DMS153 treated with DMSO at 0.1 percent for 48 hours (cell line): ENCODE data around the gene CARD14.

Experiments used
- DNase-seq: peaks from one replicate; lab custom pipeline; 2025; ENCODE audit not compliant: unreplicated experiment; lab: John Stamatoyannopoulos, UW

Gene CARD14

DNA sequence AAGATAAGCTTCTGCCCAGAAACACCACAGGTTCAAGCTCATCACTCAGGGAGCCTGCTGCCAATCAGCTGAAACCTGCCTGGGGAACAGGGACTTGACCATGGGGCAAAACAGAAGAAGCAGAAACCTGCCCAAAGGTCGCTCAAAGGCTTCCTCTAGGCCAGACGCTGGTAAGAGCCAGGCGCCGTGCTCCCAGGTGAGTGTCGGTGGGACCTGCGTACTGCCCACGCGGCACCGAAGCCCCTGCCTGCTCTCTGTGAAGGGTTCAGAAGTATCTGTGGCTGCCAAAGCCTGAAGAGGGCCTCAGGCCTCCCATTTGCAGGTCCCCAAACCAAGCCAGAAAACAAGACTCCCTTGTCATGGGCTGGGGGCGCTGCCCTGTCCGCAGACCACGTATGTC lies 39.9 kb downstream of the CARD14 start:
- DNase-seq: no peak

DNA sequence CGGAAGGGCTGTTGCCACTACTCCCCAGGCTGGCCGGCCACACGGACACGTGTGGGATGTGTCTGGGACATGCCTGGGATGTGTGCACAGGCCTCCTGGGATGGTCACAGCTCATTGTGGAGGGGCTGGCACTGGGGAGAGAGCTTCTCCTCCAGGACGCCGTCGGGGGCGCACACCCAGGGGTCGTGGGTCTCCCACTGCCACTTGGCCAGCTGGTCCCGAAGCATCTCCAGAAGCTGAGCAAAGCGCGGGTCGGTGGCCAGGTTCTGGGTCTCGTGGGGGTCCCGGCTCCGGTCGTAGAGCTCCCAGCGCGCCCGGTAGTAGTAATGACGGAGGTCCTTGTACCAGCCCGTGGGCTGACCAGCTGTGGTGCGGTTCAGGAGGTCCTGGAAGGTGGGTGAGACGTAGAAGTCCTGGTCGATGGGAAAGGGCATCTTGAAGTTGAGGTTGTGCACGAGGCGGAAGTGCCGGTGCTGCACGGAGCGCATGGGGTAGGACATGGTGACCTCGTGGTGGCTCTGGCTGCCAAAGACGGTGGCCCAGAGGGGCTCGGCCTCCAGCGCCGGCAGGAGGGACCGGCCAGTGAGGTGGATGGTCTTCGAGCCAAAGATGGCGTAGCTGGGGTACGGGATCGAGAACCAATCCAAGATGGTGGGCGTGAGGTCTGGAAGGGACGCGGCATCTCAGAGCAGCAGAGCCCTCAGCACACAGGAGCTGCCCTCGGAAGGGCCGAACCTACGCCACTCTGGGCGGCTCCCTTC lies 40.7 kb downstream of the CARD14 start:
- no peak for DNase-seq

DNA sequence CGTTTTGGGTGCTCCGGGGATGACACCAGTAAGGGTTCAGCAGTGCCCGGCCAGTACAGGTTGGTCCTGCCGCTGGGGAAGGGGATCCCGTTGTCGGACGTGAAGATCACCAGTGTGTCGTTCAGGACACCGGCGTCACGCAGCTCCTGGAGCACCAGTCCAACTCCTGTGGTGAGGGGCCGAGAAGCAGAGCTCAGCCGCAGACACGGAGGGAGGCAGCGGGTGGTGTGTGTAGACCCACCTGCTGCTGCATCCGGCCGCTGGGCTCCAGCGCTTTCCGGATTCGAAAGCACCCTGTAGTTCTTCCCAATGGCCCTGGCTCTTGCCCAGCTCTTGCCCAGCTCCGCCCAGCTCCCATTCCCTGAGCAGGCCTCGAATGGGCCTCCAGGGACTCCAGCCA lies 42.3 kb downstream of the CARD14 start:
- DNase-seq: no peak

DNA sequence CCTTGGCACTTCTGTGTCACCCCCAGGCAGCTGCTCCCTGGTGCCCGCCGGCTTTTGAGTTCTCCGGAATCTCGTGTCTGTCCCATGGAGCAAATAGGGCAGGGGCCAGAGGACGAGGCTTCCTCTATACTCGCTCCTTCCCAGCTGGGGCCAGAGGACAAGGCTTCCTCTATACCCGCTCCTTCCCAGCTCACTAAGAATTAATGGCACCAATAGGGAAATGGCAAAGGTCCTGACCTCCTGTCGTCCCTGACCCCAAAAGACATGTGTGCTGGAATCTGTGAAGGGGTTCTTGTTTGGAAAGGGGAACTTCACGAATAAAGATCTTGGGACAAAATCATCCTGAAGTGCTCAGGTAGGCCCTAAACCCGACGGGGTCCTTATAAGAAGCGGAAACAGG lies 42.7 kb downstream of the CARD14 start:
- DNase-seq: no peak

DNA sequence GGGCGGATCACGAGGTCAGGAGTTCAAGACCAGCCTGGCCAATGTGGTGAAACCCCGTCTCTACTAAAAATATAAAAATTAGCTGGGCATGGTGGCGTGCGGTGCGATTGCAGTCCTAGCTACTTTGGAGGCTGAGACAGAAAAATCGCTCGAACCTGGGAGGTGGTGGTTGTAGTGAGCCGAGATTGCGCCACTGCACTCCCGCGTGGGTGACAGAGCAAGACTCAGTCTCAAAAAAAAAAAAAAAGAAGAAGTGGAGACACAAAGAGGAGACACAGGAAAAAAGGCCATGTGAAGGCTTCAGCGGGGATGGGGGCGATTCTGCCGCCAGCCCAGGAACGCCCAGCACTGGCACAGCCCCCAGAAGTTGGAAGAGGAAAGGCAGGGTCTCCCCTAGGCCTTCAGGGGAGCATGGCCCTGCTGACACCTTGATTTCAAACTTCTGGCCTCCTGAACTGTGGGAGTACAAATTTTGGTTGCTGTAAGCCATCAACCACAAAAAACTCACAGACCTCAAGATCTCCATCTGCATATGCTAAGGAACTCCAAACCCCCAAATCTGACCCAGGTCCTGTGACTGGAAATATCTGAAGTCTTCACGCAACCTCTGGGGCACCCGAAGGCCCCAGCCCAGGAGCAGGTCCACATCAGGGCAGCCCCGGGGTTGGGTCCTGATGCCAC lies 43.3 kb downstream of the CARD14 start:
- no peak for DNase-seq

DNA sequence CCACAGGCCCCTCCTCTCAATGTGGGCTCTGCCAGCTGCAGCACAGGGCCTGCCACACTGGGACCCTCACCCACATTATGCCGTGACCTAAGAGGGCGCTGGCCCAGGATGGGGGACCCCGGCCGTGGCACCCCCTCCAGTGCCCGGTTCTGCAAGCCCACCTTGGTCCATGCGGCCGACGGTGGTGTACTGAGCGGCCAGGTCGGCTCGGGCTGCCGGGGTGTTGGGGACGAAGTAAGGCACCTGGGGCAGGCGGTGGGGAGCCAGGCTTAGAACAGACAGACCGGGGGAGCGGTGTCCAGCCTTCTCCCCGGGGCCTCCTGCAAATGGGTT lies 43.8 kb downstream of the CARD14 start:
- DNase-seq: no peak

DNA sequence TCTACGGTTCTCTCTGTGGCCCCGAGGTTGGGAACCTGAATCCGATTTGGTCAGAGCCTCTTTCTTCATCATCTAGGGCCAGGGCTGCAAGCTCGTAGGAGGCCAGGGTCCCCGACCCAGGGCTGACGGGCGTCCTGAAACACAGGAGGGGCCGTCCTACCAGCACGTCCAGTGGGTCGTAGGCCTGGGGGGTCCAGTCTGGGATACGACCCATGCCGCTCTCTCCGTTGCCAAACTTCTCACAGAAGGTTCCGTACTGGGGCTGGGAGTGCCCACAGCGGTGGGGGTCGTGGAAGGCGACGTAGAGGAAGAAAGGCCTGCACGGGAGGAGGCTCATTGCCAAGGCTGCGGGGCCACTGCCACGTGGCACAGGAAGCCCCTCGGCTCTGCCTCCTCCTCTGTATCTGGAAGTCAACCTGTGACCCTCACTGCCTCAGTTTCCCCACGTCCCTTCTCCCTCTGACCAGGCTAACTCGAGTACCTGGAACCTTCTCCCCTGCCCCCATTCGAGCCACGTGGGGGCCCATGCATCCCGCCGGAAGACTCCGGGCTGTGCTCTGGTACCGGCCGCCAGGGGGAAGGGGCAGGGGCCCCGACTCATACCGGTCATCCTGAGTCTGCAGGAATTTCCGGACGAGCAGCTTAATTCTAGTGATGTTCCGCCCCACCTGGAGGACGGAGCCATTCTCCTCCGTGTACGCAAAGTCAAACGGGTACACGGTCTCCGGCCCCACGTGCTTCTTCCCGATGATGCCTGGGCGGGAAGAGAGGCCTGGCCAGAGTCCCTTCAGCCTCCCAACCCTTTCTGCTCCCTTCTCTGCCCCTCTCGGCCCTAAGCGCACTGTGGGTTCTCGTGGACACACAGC lies 44.4 kb downstream of the CARD14 start:
- DNase-seq: no peak

DNA sequence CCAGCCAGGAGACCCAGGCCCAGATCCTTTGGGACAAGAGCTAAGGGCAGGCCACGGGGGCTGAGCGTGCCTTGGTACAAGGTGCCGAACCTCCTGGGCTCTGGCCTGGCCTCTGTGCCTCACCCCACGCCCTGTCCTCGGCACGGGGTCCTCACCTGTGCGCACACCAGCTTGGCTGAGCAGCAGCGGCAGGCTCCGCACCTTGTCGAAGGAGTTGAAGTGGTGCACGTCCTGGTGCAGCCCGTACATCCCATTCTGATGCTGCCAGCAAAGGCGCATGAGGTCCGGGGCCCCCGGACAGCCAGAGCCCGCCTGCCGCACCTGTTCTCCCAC lies 45.0 kb downstream of the CARD14 start:
- no peak for DNase-seq

DNA sequence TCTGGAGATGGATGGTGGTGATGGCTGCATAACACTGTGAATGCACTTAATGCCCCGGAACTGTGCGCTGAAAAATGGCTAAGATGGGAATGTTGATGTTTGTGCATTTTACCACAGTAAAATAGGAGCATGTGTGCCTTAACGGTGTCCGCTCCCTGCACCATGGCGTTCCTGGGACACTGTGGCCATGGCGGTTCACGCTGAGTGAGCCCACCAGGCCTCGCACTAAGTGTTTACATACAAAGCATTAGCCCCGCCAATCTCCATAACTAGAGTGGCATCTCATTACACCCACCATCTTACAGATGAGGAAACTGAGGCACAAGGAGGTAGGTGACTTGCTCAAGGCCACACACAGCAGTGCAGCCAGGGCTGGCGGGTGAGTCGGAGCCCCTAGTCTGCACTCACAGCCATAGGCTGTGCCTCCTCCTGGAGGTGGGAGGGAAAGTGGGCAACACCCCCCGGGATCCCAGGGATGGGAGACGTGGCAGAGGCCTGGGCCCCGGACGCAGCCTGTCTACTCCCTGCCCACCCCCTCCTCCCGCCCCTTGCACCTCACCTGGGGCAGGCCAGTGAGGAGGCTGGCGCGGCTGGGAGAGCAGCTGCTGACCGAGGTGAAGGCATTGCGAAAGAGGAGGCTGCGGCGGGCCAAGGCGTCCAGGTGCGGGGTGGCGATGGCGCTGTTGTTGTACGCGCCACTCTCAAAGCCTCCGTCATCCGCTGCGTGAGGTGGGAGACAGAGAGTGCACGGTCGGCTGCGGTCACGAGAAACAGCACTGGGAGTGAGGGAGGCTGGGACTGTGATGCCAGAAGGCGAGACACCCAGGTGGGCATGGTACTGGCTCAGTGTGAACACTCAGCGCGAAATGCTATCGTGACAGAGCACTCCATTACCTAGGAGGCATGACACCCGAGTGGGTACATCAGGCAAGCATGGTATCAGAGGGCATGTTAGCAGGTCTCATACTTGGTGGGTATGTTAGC lies 46.9 kb downstream of the CARD14 start:
- no peak for DNase-seq

DNA sequence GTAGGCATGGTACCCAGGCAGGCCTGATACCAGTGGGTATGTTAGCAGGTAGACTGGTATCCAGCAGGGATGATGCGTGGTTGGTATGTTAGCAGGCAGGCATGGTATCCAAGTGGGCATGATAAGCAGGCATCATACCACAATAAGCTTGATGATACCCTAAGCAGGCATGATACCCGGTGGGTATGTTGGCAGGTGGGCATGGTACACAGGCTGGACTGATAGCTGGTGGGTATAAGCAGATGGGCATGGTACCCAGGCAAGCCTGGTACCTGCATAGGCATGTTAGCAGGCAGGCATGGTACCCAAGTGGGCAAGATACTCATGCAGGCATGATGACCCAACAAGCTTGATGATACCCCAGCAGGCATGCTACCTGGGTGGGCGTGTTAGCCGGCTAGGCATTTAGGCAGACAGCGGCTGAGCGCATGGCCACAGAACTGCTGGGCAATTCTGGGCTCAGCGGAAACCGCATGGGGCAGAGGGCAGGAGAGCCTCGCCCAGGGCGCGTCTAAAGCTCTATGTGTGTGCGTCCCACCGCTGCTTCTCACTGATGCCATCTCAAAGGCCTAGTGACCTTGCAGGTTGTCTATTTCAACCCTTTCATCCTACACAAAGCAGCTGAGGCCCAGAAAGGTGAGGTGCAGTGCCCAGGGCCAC lies 48.0 kb downstream of the CARD14 start:
- no peak for DNase-seq

DNA sequence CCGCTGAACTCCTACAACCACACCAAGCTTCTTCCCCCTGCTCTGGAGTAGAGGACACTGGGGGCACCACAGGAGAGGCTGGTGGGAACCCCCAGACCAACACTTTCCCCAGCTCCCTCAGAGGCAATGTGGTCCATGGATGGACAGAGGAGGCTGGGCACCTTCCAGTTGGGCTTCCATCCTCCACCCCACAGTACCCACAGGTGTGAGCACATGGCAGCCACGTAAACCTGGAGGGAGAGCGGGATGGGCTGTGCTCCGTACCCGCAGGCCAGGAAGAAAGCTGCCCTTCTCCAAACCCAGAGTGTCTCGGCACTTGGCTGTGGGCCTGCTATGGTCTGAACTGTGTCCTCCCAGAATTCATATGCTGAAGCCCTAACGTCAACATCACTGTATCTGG lies 48.6 kb downstream of the CARD14 start:
- DNase-seq: no peak

DNA sequence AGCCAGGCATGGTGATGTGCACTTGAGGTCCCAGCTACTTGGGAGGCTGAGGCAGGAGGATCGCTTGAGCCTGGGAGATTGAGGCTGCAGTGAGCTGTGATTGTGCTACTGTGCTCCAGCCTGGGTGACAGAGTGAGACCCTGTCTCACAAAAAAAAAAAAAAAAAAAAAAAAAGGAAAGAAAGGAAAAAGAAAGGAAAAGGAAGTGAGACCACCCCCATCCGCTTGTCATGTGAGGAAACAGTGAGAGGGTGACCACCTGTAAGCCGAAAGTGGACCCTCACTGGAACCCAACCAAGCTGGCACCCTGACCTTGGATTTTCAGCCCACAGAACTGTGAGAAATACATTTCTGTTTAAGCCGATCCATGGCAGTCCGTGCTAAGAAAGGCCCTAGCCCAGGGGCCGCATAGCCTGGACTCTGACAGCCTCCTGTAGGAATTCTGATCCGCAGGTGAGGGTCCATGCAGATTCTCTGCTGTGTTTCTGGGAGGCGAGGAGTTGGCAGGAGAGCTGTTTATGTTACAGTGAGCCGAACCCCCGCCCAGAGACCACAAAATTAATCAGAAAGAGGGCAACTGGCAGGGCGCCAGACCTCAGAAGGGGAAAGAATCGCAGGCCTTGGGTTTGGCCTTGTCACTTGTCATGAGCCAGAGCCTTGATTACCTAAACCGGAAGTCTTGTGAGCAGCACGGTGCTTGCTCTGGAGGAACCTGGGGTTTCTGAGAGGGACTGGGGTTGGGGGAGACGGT lies 49.4 kb downstream of the CARD14 start:
- peak; percentile 6 for DNase-seq

DNA sequence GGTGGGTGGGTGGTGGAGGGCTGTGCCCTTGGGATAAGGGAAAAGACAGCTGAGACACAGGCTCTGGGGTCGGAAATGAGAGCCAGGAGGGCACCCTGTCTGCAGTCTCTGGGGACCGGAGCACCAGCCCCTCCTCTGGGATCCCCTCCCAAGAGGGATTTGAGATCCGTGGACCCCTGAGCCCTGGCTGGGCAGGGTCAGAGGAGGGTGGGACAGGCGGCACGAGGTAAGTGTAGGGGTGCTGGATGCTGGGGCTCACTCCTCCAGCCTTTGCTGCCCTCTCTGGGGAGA lies 49.9 kb downstream of the CARD14 start:
- DNase-seq: no peak

DNA sequence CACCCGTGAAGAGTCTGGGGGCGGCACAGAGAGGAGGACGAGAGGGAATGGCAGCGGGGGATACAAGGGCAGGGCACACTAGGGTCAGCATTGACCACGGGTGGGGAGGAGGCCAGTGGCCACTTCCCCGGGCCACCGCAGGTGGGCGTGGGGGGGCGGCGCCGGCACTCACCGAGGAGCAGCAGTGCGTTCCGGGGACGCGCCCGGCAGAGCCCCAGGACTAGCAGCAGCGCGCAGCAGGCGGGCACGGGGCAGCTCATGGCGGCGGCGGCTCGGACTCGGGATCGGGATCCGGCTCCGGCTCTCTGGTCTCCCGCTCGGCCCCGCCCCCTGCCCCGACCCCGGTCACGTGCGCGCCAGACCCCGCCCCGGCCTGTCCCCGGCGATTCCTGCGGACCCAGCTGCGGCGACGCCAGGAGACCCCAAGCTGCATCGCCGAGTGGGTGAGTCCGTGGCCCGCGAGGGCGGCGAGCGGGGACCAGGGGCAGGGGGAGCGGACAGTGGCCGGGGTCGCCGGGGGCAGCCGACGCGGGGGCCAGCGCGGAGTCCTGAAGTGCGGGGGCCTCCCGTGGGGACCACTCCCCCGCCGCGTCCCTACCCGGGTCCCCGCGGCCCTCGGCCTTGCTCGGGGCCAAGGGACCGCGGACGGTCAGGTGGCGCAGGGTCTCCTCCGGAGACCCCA lies 50.4 kb downstream of the CARD14 start, which contains the start of the genes SGSH and SLC26A11:
Gene SGSH (minus strand): TSS at position 280 of the 682 bp plus-strand sequence. CDS start 20 bp downstream, at position 260.
Gene SLC26A11 (plus strand): TSS at position 374 of the 682 bp plus-strand sequence. CDS start 1,134 bp downstream, outside the sequence.
- peak; percentile 46 for DNase-seq

DNA sequence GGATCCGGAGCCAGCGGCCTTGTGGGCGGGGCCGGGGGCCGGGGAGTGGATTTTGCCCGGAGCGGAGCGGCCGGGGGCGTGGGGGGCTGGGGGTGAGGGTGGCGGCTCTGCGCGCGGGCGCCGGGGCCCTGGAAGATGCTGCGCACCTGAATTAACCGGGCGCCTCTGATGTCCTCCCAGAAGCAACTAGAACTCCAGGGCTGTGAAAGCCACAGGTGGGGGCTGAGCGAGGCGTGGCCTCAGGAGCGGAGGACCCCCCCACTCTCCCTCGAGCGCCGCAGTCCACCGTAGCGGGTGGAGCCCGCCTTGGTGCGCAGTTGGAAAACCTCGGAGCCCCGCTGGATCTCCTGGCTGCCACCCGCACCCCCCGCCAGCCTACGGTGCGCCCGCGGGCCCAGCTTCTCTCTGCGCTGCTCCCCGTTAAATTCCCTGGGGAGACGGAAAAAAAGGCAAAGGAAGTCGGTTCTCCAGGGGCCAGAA lies 50.9 kb downstream of the CARD14 start:
- DNase-seq: no peak

DNA sequence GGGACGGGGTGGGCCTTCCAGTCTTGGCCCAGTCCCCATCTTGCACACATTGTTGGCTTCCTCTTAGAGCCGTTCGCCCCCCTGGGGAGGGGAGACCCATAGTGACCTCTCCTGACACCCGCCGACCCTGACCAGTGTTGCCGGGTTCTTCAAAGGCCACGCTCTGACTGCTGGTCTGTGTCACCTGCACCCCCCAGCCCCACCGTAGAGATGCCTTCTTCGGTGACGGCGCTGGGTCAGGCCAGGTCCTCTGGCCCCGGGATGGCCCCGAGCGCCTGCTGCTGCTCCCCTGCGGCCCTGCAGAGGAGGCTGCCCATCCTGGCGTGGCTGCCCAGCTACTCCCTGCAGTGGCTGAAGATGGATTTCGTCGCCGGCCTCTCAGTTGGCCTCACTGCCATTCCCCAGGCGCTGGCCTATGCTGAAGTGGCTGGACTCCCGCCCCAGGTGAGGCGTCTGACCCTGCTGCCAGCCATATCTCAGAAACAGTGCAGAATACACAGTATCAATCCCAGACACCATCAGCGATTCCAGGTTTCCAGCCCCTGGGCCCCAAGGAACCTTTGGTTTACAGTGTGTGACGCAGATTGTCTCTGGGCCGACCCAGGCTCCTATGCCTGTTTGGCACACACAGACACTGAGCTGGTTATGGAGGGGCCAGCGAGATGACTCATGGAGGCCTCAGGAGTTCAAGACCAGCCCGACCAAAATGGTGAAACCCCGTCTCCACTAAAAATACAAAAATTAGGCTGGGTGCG lies 51.7 kb downstream of the CARD14 start:
- DNase-seq: no peak

DNA sequence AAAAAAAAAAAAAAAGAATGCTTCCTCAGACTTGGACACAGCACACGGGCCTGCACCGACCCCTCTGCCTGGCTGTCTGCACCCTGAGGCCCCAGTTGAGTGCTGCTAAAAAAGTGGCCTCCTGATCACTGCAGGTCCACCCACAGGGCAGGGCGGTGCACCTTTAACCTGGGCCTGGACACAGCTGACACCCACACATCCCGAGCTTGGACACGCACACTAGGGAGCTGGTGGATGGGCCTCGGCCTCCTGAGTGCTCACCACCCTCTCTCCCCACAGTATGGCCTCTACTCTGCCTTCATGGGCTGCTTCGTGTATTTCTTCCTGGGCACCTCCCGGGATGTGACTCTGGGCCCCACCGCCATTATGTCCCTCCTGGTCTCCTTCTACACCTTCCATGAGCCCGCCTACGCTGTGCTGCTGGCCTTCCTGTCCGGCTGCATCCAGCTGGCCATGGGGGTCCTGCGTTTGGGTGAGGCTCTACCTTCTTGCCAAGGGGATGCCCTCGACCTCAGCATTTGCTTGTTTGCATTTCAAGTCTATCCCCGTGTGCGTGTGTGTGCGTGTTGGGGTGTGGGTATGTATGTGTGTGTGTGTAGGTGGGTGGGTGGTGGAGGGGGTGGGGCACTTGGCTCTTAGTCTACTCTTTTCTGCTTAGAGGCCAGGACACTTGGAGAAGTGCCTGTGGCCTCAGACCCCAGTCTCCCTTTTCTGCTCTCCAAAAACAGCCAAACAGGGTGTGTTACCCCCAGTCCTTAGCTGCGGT lies 52.7 kb downstream of the CARD14 start:
- DNase-seq: no peak
